BLaER1 (cell line): ENCODE data around the gene TELO2.

ENCODE experiments used
- H3K27ac ChIP-seq: shearing (Covaris generic); formaldehyde crosslinking; 2 replicates; pipeline ENCODE4 v1.8.1; 2022
- H3K27me3 ChIP-seq: shearing (Covaris generic); formaldehyde crosslinking; 2 replicates; pipeline ENCODE4 v1.8.1; 2022
- H3K36me3 ChIP-seq: shearing (Covaris generic); formaldehyde crosslinking; 2 replicates; pipeline ENCODE4 v1.8.1; 2022
- H3K4me1 ChIP-seq: shearing (Covaris generic); formaldehyde crosslinking; 2 replicates; pipeline ENCODE4 v1.8.1; 2022
- H3K4me2 ChIP-seq: shearing (Covaris generic); formaldehyde crosslinking; 2 replicates; pipeline ENCODE4 v1.8.1; 2022
- H3K4me3 ChIP-seq: shearing (Covaris generic); formaldehyde crosslinking; 2 replicates; pipeline ENCODE4 v1.8.1; 2022
- H3K9ac ChIP-seq: shearing (Covaris generic); formaldehyde crosslinking; 2 replicates; pipeline ENCODE4 v1.8.1; 2022
- H3K9me3 ChIP-seq: shearing (Covaris generic); formaldehyde crosslinking; 2 replicates; pipeline ENCODE4 v1.8.1; 2022
- H4K20me1 ChIP-seq: shearing (Covaris generic); formaldehyde crosslinking; 2 replicates; pipeline ENCODE4 v1.8.1; 2022
- Cebpa-rat ChIP-seq: shearing (Covaris generic); IDR thresholded peaks from 2 replicates; pipeline ENCODE4 v1.8.1; 2022

TELO2 gene

GRCh38 chr16:1550069-1550468 is 56.9 kb downstream of the TELO2 start:
- H3K27me3 ChIP-seq: no peaks in the 10 kb centered on the region
- no peak overlapping the region for H3K4me3 ChIP-seq
- H3K4me2 ChIP-seq: peak overlapping the region; percentile 29; the same call in 1 of the 2 replicates
- H3K9me3 ChIP-seq: no peaks in the 10 kb centered on the region
- H3K9ac ChIP-seq: no peak overlapping the region
- H4K20me1 ChIP-seq: no peaks in the 10 kb centered on the region
- peaks cover 40% of the 10 kb centered on the region for H3K4me1 ChIP-seq
- H3K36me3 ChIP-seq: peaks cover 32% of the 10 kb centered on the region
- TF ChIP-seq Cebpa-rat: no peak
- no peak overlapping the region for H3K27ac ChIP-seq

DNA sequence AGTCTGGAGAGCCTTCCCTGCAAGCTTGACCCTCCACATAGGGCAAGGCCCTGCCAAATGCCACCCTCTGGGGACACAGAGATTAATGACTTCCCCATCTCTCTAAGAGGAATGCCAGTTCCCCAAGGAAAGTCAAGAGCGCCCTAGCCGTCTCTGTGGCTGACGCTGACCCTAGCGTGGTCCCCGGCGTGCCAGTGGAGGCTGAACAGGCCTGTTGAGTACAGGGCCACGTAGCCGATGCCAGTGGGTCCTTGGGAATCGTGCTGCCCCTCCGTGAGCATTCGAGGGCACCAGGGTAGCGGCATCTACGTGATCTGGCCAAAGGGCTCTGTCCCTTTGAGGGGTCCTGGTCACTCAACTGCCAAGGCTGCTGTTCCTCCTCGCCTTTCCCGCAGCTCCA is 57.5 kb downstream of the TELO2 start:
- no peak for TF ChIP-seq Cebpa-rat
- Histone ChIP-seq H3K9me3 (no peaks in the 10 kb centered on the region), H3K4me2 (peak overlapping the region; percentile 29; the same call in 1 of the 2 replicates), H4K20me1 (no peaks in the 10 kb centered on the region), H3K36me3 (peaks cover 34% of the 10 kb centered on the region), H3K27me3 (no peaks in the 10 kb centered on the region), H3K4me3 (no peak overlapping the region), H3K27ac (no peak overlapping the region), H3K9ac (no peak overlapping the region), H3K4me1 (peaks cover 34% of the 10 kb centered on the region)

DNA sequence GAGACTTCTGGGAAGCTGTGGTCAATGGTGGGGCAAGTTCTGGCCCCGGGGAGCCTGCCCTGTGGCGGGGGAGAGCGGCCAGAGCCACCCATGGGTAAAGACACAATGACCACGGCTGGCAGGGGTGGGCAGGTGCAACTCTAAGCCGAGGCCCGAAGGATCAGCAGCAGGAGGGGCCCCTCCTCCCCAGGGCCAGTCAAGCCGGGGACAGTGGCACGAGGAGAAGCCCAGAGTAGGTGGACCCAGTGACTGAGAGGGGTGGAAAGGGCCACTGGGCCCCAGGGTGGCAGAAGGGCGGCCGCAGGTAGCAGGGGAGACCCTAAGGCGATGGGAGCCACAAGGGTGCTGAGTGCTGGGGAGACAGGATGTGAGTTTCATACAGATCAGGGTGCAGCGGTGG is 58.0 kb downstream of the TELO2 start:
- Histone ChIP-seq H3K9me3 (no peaks in the 10 kb centered on the region), H3K4me2 (no peak overlapping the region), H3K36me3 (peaks cover 34% of the 10 kb centered on the region), H4K20me1 (no peaks in the 10 kb centered on the region), H3K9ac (no peak overlapping the region), H3K27me3 (no peaks in the 10 kb centered on the region), H3K27ac (no peak overlapping the region), H3K4me1 (peaks cover 29% of the 10 kb centered on the region), H3K4me3 (no peak overlapping the region)
- TF ChIP-seq Cebpa-rat: no peak

GRCh38 chr16:1552129-1552528 is 59.0 kb downstream of the TELO2 start:
- no peaks in the 10 kb centered on the region for H4K20me1 ChIP-seq
- H3K4me1 ChIP-seq: peaks cover 19% of the 10 kb centered on the region
- H3K9ac ChIP-seq: no peak overlapping the region
- H3K27ac ChIP-seq: no peak overlapping the region
- H3K36me3 ChIP-seq: peaks cover 38% of the 10 kb centered on the region
- no peak overlapping the region for H3K4me3 ChIP-seq
- TF ChIP-seq Cebpa-rat: no peak
- no peak overlapping the region for H3K4me2 ChIP-seq
- no peaks in the 10 kb centered on the region for H3K9me3 ChIP-seq
- no peaks in the 10 kb centered on the region for H3K27me3 ChIP-seq

GRCh38 chr16:1553946-1554825 is 61.0 kb downstream of the TELO2 start:
- H3K9me3 ChIP-seq: no peaks in the 10 kb centered on the region
- no peak overlapping the region for H3K4me2 ChIP-seq
- H3K4me1 ChIP-seq: peaks cover 26% of the 10 kb centered on the region
- H3K4me3 ChIP-seq: no peak overlapping the region
- H3K27me3 ChIP-seq: no peaks in the 10 kb centered on the region
- H3K36me3 ChIP-seq: peaks cover 43% of the 10 kb centered on the region
- no peak for TF ChIP-seq Cebpa-rat
- no peaks in the 10 kb centered on the region for H4K20me1 ChIP-seq
- no peak overlapping the region for H3K27ac ChIP-seq
- no peak overlapping the region for H3K9ac ChIP-seq

DNA sequence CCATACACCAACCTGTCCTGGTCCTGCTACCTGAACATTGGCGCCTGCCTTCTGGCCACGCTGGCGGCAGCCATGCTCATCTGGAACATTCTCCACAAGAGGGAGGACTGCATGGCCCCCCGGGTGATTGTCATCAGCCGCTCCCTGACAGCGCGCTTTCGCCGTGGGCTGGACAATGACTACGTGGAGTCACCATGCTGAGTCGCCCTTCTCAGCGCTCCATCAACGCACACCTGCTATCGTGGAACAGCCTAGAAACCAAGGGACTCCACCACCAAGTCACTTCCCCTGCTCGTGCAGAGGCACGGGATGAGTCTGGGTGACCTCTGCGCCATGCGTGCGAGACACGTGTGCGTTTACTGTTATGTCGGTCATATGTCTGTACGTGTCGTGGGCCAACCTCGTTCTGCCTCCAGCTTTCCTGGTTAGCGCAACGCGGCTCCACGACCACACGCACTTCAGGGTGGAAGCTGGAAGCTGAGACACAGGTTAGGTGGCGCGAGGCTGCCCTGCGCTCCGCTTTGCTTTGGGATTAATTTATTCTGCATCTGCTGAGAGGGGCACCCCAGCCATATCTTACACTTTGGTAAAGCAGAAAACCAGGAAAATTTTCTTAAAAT is 61.8 kb downstream of the TELO2 start:
- no peaks in the 10 kb centered on the region for H4K20me1 ChIP-seq
- no peak overlapping the region for H3K27ac ChIP-seq
- H3K4me2 ChIP-seq: no peak overlapping the region
- no peak for TF ChIP-seq Cebpa-rat
- no peaks in the 10 kb centered on the region for H3K9me3 ChIP-seq
- H3K36me3 ChIP-seq: peaks cover 51% of the 10 kb centered on the region
- no peak overlapping the region for H3K9ac ChIP-seq
- H3K4me3 ChIP-seq: no peak overlapping the region
- H3K27me3 ChIP-seq: no peaks in the 10 kb centered on the region
- H3K4me1 ChIP-seq: peaks cover 34% of the 10 kb centered on the region

GRCh38 chr16:1556254-1556653 is 63.1 kb downstream of the TELO2 start:
- H3K9me3 ChIP-seq: no peaks in the 10 kb centered on the region
- no peaks in the 10 kb centered on the region for H4K20me1 ChIP-seq
- peaks cover 54% of the 10 kb centered on the region for H3K36me3 ChIP-seq
- H3K9ac ChIP-seq: no peak overlapping the region
- no peak overlapping the region for H3K27ac ChIP-seq
- TF ChIP-seq Cebpa-rat: no peak
- H3K27me3 ChIP-seq: no peaks in the 10 kb centered on the region
- H3K4me3 ChIP-seq: no peak overlapping the region
- peaks cover 25% of the 10 kb centered on the region for H3K4me1 ChIP-seq
- H3K4me2 ChIP-seq: no peak overlapping the region

GRCh38 chr16:1557074-1557473 is 63.9 kb downstream of the TELO2 start:
- H3K36me3 ChIP-seq: peaks cover 54% of the 10 kb centered on the region
- H3K27ac ChIP-seq: no peak overlapping the region
- H3K4me3 ChIP-seq: no peak overlapping the region
- no peak overlapping the region for H3K4me2 ChIP-seq
- peaks cover 25% of the 10 kb centered on the region for H3K4me1 ChIP-seq
- no peaks in the 10 kb centered on the region for H3K27me3 ChIP-seq
- no peak for TF ChIP-seq Cebpa-rat
- H3K9ac ChIP-seq: no peak overlapping the region
- no peaks in the 10 kb centered on the region for H3K9me3 ChIP-seq
- no peaks in the 10 kb centered on the region for H4K20me1 ChIP-seq

DNA sequence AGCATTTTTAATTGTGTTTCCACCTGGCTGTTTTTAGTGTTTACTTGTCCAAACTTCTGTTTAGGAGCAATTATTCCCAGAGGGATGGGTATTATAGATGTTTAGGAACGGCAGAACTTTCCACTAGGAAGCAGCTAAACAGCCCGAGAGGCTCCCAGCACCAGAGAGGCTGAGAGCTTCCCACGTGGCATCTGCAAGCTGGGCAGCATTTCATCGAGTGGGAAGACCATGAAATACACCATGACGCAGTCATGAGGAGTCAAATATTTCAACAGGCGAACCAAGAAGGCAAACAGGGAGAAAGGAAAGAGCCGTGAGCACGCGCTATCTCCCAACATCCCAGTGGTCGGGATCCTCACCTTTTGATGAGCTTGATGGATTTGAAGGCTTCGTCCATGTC is 64.4 kb downstream of the TELO2 start:
- TF ChIP-seq Cebpa-rat: no peak
- Histone ChIP-seq H3K4me2 (no peak overlapping the region), H3K36me3 (peaks cover 57% of the 10 kb centered on the region), H3K4me3 (no peak overlapping the region), H3K27me3 (no peaks in the 10 kb centered on the region), H3K9ac (no peak overlapping the region), H3K27ac (no peak overlapping the region), H3K9me3 (no peaks in the 10 kb centered on the region), H4K20me1 (no peaks in the 10 kb centered on the region), H3K4me1 (peaks cover 25% of the 10 kb centered on the region)

DNA sequence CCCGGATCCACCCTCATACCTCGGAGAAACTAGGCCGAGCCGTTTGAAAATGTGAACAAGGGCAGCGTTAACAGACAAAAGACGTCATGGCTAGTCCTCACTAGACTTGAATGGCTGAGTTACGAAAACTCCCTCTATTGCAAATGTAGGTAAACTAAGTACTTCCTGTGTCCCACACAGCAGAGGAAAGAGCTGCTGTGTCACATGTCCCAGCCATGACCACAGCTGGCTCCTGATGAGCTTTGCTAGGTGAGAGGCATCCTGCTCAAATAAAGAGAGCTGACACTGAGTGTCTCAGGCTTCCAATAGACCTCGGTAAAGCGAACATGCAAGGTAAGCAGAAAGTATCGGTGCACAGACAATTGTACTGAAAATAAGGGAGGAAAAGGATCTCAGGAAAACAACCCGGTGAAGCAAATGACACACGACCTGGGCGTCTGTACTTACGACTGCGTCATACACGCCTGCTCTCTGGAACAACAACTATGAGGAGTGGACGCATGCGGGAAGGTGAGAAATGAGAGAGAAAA is 66.4 kb downstream of the TELO2 start:
- TF ChIP-seq Cebpa-rat: no peak
- Histone ChIP-seq H3K4me2 (peak overlapping the region; percentile 71), H3K27ac (no peak overlapping the region), H3K4me3 (no peak overlapping the region), H3K36me3 (peaks cover 69% of the 10 kb centered on the region), H4K20me1 (peaks cover 2% of the 10 kb centered on the region; the same call in 1 of the 2 replicates), H3K9ac (no peak overlapping the region), H3K4me1 (peaks cover 28% of the 10 kb centered on the region), H3K27me3 (no peaks in the 10 kb centered on the region), H3K9me3 (no peaks in the 10 kb centered on the region)
